Neural progenitor cell (in vitro differentiated cells): Measurements from ENCODE around the gene TMEM150C. TPM values are rescaled to one million over a fixed set of nuclear protein-coding genes. Genes with fewer than 3 reads are reported as not detected.
A peak's percentile ranks its signal among the peaks of the same experiment; 100 is the strongest.

ENCODE experiments used
- DNase-seq: peaks from one replicate; pipeline ENCODE4 v3.0.0-alpha.2; 2016; ENCODE audit warnings: low spot score
- H2AFZ ChIP-seq: fragments of 200-600 bp; sonication (generic); replicated peaks from 2 replicates; pipeline ENCODE4 v1.6.1; 2016; ENCODE audit warnings: antibody characterized with exemption
- H3F3A ChIP-seq: fragments of 200-600 bp; sonication (generic); 2 replicates; pipeline ENCODE4 v1.6.1; 2016; ENCODE audit warnings: antibody characterized with exemption, low read depth
- H3K27ac ChIP-seq: fragments of 200-600 bp; sonication (generic); 2 replicates; pipeline ENCODE4 v1.5.1; 2016; ENCODE audit warnings: mild to moderate bottlenecking
- H3K27me3 ChIP-seq: fragments of 200-600 bp; sonication (generic); 2 replicates; pipeline ENCODE4 v1.6.1; 2016; ENCODE audit warnings: mild to moderate bottlenecking, moderate library complexity
- H3K36me3 ChIP-seq: fragments of 200-600 bp; sonication (generic); 2 replicates; pipeline ENCODE4 v1.5.1; 2016
- H3K4me1 ChIP-seq: fragments of 200-600 bp; sonication (generic); 2 replicates; pipeline ENCODE4 v1.6.1; 2016; ENCODE audit warnings: mixed run types
- H3K4me2 ChIP-seq: fragments of 200-600 bp; sonication (generic); 2 replicates; pipeline ENCODE4 v1.6.1; 2016
- H3K4me3 ChIP-seq: fragments of 200-600 bp; sonication (generic); 2 replicates; pipeline ENCODE4 v1.5.1; 2016
- H3K79me2 ChIP-seq: fragments of 200-600 bp; sonication (generic); 2 replicates; pipeline ENCODE4 v1.6.1; 2016; ENCODE audit warnings: low read depth
- H3K9ac ChIP-seq: fragments of 200-600 bp; sonication (generic); 2 replicates; pipeline ENCODE4 v1.6.1; 2016
- H3K9me3 ChIP-seq: fragments of 200-600 bp; sonication (generic); 2 replicates; pipeline ENCODE4 v1.5.1; 2016; ENCODE audit warnings: low read depth
- H4K20me1 ChIP-seq: fragments of 200-600 bp; sonication (generic); 2 replicates; pipeline ENCODE4 v1.6.1; 2016; ENCODE audit warnings: low read depth
- H3K27ac Mint-ChIP-seq: 3 replicates; pipeline ENCODE4 v1.8.0; 2021; ENCODE audit warnings: mixed read lengths
- H3K27me3 Mint-ChIP-seq: 2 replicates; pipeline ENCODE4 v1.8.0; 2022; ENCODE audit warnings: low read depth, mild to moderate bottlenecking, inconsistent platforms, moderate library complexity, mixed read lengths; ENCODE audit not compliant: insufficient read depth
- H3K36me3 Mint-ChIP-seq: 3 replicates; pipeline ENCODE4 v1.8.0; 2021; ENCODE audit warnings: mixed read lengths
- H3K4me1 Mint-ChIP-seq: 3 replicates; pipeline ENCODE4 v1.8.0; 2021; ENCODE audit warnings: mixed read lengths
- H3K4me3 Mint-ChIP-seq: 3 replicates; pipeline ENCODE4 v1.8.0; 2021; ENCODE audit warnings: mild to moderate bottlenecking, moderate library complexity, mixed read lengths
- H3K9me3 Mint-ChIP-seq: 3 replicates; pipeline ENCODE4 v1.8.0; 2020; ENCODE audit warnings: mixed read lengths
- CTCF ChIP-seq: fragments of 200-600 bp; sonication (generic); IDR thresholded peaks from 2 replicates; pipeline ENCODE4 v1.5.1; 2017; ENCODE audit warnings: antibody characterized with exemption, mild to moderate bottlenecking
- EZH2 ChIP-seq: fragments of 200-600 bp; sonication (generic); IDR thresholded peaks from 2 replicates; pipeline ENCODE4 v1.6.1; 2017; ENCODE audit warnings: antibody characterized with exemption, mild to moderate bottlenecking, moderate library complexity
- EZH2phosphoT487 ChIP-seq: fragments of 200-600 bp; sonication (generic); IDR thresholded peaks from 2 replicates; pipeline ENCODE4 v1.6.1; 2017; ENCODE audit warnings: antibody characterized with exemption
- total RNA-seq: library from RNA; depleted of rRNA; stranded (reverse); fragments of >200 nt; gene quantifications from 2 replicates; pipeline ENCODE4 v1.2.3, GENCODE V29; 2015; ENCODE audit warnings: low replicate concordance

TMEM150C gene
- total RNA-seq, 1 donor from 2014 or later = 3.8 TPM

GRCh38 chr4:82599336-82599735, 37.5 kb upstream of the TMEM150C start:
- no peak overlapping the region for H3K27ac Mint-ChIP-seq
- H3K27ac ChIP-seq = no peak overlapping the region
- no peak overlapping the region for H3K4me2 ChIP-seq
- H4K20me1 ChIP-seq = no peaks in the 10 kb centered on the region
- H3K9ac ChIP-seq = no peak overlapping the region
- H3K27me3 Mint-ChIP-seq = peaks cover 6% of the 10 kb centered on the region
- no peak overlapping the region for H3K4me3 ChIP-seq
- no peak overlapping the region for H2AFZ ChIP-seq
- H3F3A ChIP-seq = no peaks in the 10 kb centered on the region
- no peaks in the 10 kb centered on the region for H3K4me1 ChIP-seq
- no peaks in the 10 kb centered on the region for H3K27me3 ChIP-seq
- H3K4me1 Mint-ChIP-seq = no peaks in the 10 kb centered on the region
- no peaks in the 10 kb centered on the region for H3K36me3 Mint-ChIP-seq
- TF ChIP-seq CTCF (peak; percentile 39), EZH2phosphoT487 (no peak)
- no peak overlapping the region for H3K4me3 Mint-ChIP-seq
- H3K9me3 ChIP-seq = no peaks in the 10 kb centered on the region
- H3K79me2 ChIP-seq = no peaks in the 10 kb centered on the region
- DNase-seq = peak; percentile 32
- H3K9me3 Mint-ChIP-seq = no peaks in the 10 kb centered on the region
- H3K36me3 ChIP-seq = no peaks in the 10 kb centered on the region

- TF ChIP-seq CTCF (no peak), EZH2phosphoT487 (no peak), EZH2 (no peak)
- DNase-seq = no peak
These were observed 32.7 kb upstream of the TMEM150C start for GRCh38 chr4:82594456-82594855.

GRCh38 chr4:82593411-82593810, 31.6 kb upstream of the TMEM150C start:
- H3K9me3 ChIP-seq = no peaks in the 10 kb centered on the region
- H3K27me3 Mint-ChIP-seq = peaks cover 6% of the 10 kb centered on the region
- no peak overlapping the region for H2AFZ ChIP-seq
- H3K36me3 ChIP-seq = no peaks in the 10 kb centered on the region
- peaks cover 15% of the 10 kb centered on the region for H3K4me1 ChIP-seq
- no peak overlapping the region for H3K4me3 Mint-ChIP-seq
- no peak overlapping the region for H3K27ac ChIP-seq
- H3K27me3 ChIP-seq = no peaks in the 10 kb centered on the region
- H3K79me2 ChIP-seq = no peaks in the 10 kb centered on the region
- no peaks in the 10 kb centered on the region for H3F3A ChIP-seq
- H3K27ac Mint-ChIP-seq = no peak overlapping the region
- H3K36me3 Mint-ChIP-seq = no peaks in the 10 kb centered on the region
- no peak overlapping the region for H3K4me2 ChIP-seq
- H3K4me1 Mint-ChIP-seq = no peaks in the 10 kb centered on the region
- no peak overlapping the region for H3K4me3 ChIP-seq
- no peaks in the 10 kb centered on the region for H4K20me1 ChIP-seq
- no peaks in the 10 kb centered on the region for H3K9me3 Mint-ChIP-seq
- H3K9ac ChIP-seq = no peak overlapping the region
- no peak for DNase-seq
- no peak for TF ChIP-seq CTCF
- TF ChIP-seq EZH2 = no peak
- no peak for TF ChIP-seq EZH2phosphoT487

More at GRCh38 chr4:82594456-82594855, 32.7 kb upstream of the TMEM150C start:
- no peak overlapping the region for H3K4me2 ChIP-seq
- H3K9ac ChIP-seq = no peak overlapping the region
- no peaks in the 10 kb centered on the region for H3K27me3 ChIP-seq
- no peaks in the 10 kb centered on the region for H3F3A ChIP-seq
- Mint-ChIP-seq H3K27me3 (peaks cover 6% of the 10 kb centered on the region), H3K9me3 (no peaks in the 10 kb centered on the region), H3K4me3 (no peak overlapping the region), H3K27ac (no peak overlapping the region), H3K4me1 (no peaks in the 10 kb centered on the region), H3K36me3 (no peaks in the 10 kb centered on the region)
- H3K27ac ChIP-seq = no peak overlapping the region
- no peak overlapping the region for H2AFZ ChIP-seq
- no peaks in the 10 kb centered on the region for H4K20me1 ChIP-seq
- H3K79me2 ChIP-seq = no peaks in the 10 kb centered on the region
- no peaks in the 10 kb centered on the region for H3K9me3 ChIP-seq
- no peaks in the 10 kb centered on the region for H3K36me3 ChIP-seq
- H3K4me3 ChIP-seq = no peak overlapping the region
- peaks cover 15% of the 10 kb centered on the region for H3K4me1 ChIP-seq

- Histone ChIP-seq H3K9me3 (no peaks in the 10 kb centered on the region), H3K4me2 (no peak overlapping the region), H3K27me3 (no peaks in the 10 kb centered on the region), H3K79me2 (no peaks in the 10 kb centered on the region), H3K36me3 (no peaks in the 10 kb centered on the region), H4K20me1 (no peaks in the 10 kb centered on the region), H3K27ac (no peak overlapping the region), H3K4me1 (peaks cover 15% of the 10 kb centered on the region), H3K4me3 (no peak overlapping the region), H2AFZ (no peak overlapping the region), H3F3A (no peaks in the 10 kb centered on the region), H3K9ac (no peak overlapping the region)
- H3K36me3 Mint-ChIP-seq = no peaks in the 10 kb centered on the region
- DNase-seq = no peak
- H3K4me3 Mint-ChIP-seq = no peak overlapping the region
- TF ChIP-seq CTCF (no peak), EZH2 (no peak), EZH2phosphoT487 (no peak)
- no peaks in the 10 kb centered on the region for H3K4me1 Mint-ChIP-seq
- peaks cover 6% of the 10 kb centered on the region for H3K27me3 Mint-ChIP-seq
- H3K27ac Mint-ChIP-seq = no peak overlapping the region
- no peaks in the 10 kb centered on the region for H3K9me3 Mint-ChIP-seq
These were observed 30.9 kb upstream of the TMEM150C start for GRCh38 chr4:82592639-82593038.
